Nephron progenitor cell (in vitro differentiated cells): ENCODE measurements around the gene NPPB.

Experiments
- DNase-seq: peaks from one replicate; pipeline ENCODE4 v3.0.0; 2021
- H3K27ac Mint-ChIP-seq: 2 replicates; pipeline ENCODE4 v1.8.0; 2021; ENCODE audit warnings: mild to moderate bottlenecking, moderate library complexity, mixed read lengths
- H3K27me3 Mint-ChIP-seq: 2 replicates; pipeline ENCODE4 v1.8.0; 2021; ENCODE audit warnings: mild to moderate bottlenecking, low read depth, mixed read lengths; ENCODE audit not compliant: poor library complexity
- H3K36me3 Mint-ChIP-seq: 2 replicates; pipeline ENCODE4 v1.8.0; 2021; ENCODE audit warnings: low read depth, mixed read lengths
- H3K4me1 Mint-ChIP-seq: 2 replicates; pipeline ENCODE4 v1.8.0; 2021; ENCODE audit warnings: mixed read lengths
- H3K4me3 Mint-ChIP-seq: 2 replicates; pipeline ENCODE4 v1.8.0; 2021; ENCODE audit warnings: mild to moderate bottlenecking, moderate library complexity, mixed read lengths
- H3K9me3 Mint-ChIP-seq: 2 replicates; pipeline ENCODE4 v1.8.0; 2021; ENCODE audit warnings: mild to moderate bottlenecking, moderate library complexity, mixed read lengths
- TF ChIP-seq, protein P1 (sequence below): fragments of 200-600 bp; sonication (generic); IDR thresholded peaks from 2 replicates; pipeline ENCODE4 v1.5.0; 2021; ENCODE audit warnings: antibody characterized with exemption

NPPB gene

DNA sequence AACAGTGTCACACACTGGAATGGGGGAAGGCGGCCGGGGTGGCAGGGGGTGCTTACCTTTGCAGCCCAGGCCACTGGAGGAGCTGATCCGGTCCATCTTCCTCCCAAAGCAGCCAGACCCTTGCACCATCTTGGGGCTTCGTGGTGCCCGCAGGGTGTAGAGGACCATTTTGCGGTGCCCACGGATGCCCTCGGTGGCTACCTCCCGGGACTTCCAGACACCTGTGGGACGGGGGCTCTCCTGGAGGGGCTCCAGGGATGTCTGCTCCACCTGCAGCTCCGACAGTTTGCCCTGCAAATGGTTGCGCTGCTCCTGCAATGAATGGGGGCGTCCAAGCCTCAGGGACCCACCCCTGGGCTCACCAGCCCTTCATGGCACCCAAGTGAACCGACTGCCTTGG lies 587 bp downstream of the NPPB start:
- Mint-ChIP-seq H3K4me3 (no peak overlapping the region), H3K4me1 (no peaks in the 10 kb centered on the region), H3K36me3 (no peaks in the 10 kb centered on the region), H3K27ac (no peak overlapping the region), H3K27me3 (peaks cover 84% of the 10 kb centered on the region), H3K9me3 (no peaks in the 10 kb centered on the region)
- DNase-seq = no peak
- TF ChIP-seq, protein P1, sequence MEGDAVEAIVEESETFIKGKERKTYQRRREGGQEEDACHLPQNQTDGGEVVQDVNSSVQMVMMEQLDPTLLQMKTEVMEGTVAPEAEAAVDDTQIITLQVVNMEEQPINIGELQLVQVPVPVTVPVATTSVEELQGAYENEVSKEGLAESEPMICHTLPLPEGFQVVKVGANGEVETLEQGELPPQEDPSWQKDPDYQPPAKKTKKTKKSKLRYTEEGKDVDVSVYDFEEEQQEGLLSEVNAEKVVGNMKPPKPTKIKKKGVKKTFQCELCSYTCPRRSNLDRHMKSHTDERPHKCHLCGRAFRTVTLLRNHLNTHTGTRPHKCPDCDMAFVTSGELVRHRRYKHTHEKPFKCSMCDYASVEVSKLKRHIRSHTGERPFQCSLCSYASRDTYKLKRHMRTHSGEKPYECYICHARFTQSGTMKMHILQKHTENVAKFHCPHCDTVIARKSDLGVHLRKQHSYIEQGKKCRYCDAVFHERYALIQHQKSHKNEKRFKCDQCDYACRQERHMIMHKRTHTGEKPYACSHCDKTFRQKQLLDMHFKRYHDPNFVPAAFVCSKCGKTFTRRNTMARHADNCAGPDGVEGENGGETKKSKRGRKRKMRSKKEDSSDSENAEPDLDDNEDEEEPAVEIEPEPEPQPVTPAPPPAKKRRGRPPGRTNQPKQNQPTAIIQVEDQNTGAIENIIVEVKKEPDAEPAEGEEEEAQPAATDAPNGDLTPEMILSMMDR = no peak

DNA sequence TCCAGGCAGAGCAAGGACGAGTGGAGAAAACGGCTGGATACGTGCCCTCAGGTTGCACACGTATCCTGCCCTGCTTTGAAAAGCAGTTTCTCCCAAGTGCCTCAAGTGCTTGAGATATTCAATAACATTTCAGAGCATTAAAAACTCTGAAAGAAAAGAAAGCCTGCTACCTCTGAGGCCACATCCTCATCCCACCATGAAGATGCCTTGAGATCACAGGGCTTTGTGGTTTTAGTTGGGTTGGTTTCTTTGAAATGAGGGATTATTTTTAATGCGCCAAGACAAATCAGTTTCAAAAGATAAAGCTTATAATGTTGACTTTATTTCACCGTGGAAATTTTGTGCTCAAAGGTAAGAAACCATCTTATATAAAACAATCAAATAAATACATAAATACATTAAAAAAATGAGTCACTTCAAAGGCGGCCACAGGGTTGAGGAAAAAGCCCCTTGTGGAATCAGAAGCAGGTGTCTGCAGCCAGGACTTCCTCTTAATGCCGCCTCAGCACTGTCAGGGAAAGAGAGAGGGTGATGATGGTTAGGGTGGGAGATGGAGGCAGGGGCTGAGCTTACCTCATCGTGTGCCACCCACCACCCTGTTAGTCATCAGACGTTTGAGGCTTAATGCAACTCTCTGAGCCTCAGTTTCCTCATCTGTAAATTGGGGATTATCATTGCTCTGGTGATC lies 1.4 kb downstream of the NPPB start:
- Mint-ChIP-seq H3K36me3 (no peaks in the 10 kb centered on the region), H3K9me3 (no peaks in the 10 kb centered on the region), H3K4me3 (no peak overlapping the region), H3K4me1 (no peaks in the 10 kb centered on the region), H3K27me3 (peaks cover 84% of the 10 kb centered on the region), H3K27ac (no peak overlapping the region)
- DNase-seq = no peak
- TF ChIP-seq, protein P1 = no peak

DNA sequence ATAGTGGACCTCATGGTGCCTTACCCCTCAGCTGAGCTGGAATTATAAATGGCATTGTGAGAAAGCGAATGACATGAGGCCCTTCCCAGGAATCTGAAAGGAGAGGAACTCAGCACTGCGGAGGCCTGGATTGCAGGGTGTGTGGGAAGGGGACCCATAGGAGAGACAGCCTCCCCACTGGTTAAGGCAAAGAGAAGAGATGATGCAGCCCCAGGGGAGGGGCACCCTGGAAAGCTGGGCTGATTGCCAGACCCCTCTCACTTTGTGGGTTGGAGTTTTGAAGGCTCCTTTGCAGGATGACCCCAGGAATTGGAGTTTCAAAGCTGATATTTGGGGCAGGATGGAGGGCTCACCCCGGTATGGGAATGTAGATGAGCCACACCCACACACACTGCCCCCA lies 2.0 kb downstream of the NPPB start:
- no peak overlapping the region for H3K4me3 Mint-ChIP-seq
- TF ChIP-seq, protein P1 = no peak
- no peaks in the 10 kb centered on the region for H3K4me1 Mint-ChIP-seq
- H3K27ac Mint-ChIP-seq = no peak overlapping the region
- no peaks in the 10 kb centered on the region for H3K36me3 Mint-ChIP-seq
- DNase-seq = no peak
- H3K9me3 Mint-ChIP-seq = no peaks in the 10 kb centered on the region
- H3K27me3 Mint-ChIP-seq = peaks cover 83% of the 10 kb centered on the region

DNA sequence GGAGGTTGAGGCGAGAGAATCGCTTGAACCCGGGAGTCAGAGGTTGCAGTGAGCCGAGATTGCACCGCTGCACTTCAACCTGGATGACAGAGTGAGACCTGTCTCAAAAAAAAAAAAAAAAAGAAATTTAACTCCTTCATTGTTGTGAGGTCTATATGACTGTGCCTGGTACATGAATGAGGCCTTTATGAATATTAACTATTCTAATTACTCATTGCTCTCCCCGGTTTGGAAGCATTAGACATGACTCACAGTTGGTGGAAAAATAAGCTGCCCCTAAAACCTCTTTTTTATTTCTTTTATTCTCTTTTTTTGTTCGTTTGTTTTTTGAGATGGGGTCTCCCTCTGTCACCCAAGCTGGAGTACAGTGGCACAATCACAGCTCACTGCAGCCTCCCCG lies 3.3 kb downstream of the NPPB start:
- H3K36me3 Mint-ChIP-seq = no peaks in the 10 kb centered on the region
- H3K9me3 Mint-ChIP-seq = no peaks in the 10 kb centered on the region
- H3K27ac Mint-ChIP-seq = no peak overlapping the region
- no peak for DNase-seq
- H3K4me3 Mint-ChIP-seq = no peak overlapping the region
- no peaks in the 10 kb centered on the region for H3K4me1 Mint-ChIP-seq
- TF ChIP-seq, protein P1 = no peak
- peaks cover 80% of the 10 kb centered on the region for H3K27me3 Mint-ChIP-seq

DNA sequence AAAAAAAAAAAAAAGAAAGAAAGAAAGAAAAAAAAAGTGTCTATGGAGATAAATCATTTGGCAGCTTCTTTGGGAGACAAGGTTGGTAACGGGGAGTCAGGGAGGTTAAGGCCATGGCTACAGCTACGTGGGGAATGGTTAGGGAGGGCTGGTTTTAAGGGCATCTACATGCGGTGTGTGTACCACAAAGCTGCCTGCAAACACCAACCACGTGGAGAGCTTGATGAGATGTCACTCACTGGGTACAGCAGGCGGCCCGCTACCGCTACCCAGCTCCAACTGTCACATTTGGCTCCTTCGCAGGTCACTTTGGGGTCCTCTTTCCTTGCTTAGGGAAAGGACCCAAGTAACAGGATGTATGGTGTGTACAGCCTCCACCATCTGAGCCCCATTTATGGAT lies 4.2 kb downstream of the NPPB start:
- TF ChIP-seq, protein P1 = no peak
- peaks cover 71% of the 10 kb centered on the region for H3K27me3 Mint-ChIP-seq
- H3K27ac Mint-ChIP-seq = no peak overlapping the region
- H3K4me3 Mint-ChIP-seq = no peak overlapping the region
- no peaks in the 10 kb centered on the region for H3K9me3 Mint-ChIP-seq
- H3K36me3 Mint-ChIP-seq = no peaks in the 10 kb centered on the region
- H3K4me1 Mint-ChIP-seq = no peaks in the 10 kb centered on the region
- no peak for DNase-seq

DNA sequence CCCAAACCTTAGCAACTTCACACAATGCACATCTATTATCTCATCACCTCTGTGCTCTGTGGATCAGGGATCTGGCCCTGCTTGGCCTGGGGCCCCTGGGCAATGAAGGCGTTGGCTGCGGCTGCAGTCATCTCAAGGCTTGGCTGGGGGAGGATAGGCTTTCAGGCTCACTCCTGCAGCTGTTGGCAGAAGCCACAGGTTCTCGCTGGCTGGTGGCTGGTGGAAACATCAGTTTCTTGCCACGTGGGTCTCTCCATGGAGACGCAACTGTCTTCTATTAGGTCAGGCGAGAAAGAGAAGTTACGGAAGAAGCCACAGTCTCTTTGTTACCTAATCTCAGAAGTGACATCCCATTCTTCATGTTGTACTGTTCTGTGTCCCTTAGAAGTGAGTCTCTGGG lies 7.6 kb downstream of the NPPB start:
- H3K27ac Mint-ChIP-seq = no peak overlapping the region
- H3K9me3 Mint-ChIP-seq = no peaks in the 10 kb centered on the region
- no peak for DNase-seq
- H3K4me1 Mint-ChIP-seq = peaks cover 19% of the 10 kb centered on the region
- TF ChIP-seq, protein P1 = no peak
- no peak overlapping the region for H3K4me3 Mint-ChIP-seq
- peaks cover 38% of the 10 kb centered on the region for H3K27me3 Mint-ChIP-seq
- peaks cover 9% of the 10 kb centered on the region for H3K36me3 Mint-ChIP-seq
